K562 (cell line): Measurements from ENCODE around the gene DYNLL1. TPM values are rescaled to one million over a fixed set of nuclear protein-coding genes. Genes with fewer than 3 reads are reported as not detected.
A peak's percentile ranks its signal among the peaks of the same experiment; 100 is the strongest.

Experiments
- ARNT ChIP-seq, 2 experiments: fragments of 450-650 bp; IDR thresholded peaks; 2 replicates each; pipeline ENCODE4 v1.6.1; 2016; ENCODE audit warnings: mild to moderate bottlenecking in 1 of 2
- BCLAF1 ChIP-seq, 2 experiments: fragments of 450-650 bp in 1 of 2; IDR thresholded peaks; 2 replicates each; pipeline ENCODE4 v1.6.1; 2011 to 2017; ENCODE audit warnings: low read depth in 2 of 2, antibody characterized with exemption in 1 of 2, borderline replicate concordance in 1 of 2, low read length in 1 of 2, mild to moderate bottlenecking in 1 of 2, mixed read lengths in 1 of 2; ENCODE audit not compliant: control insufficient read depth in 1 of 2
- BRF2 ChIP-seq: IDR thresholded peaks from 3 replicates; pipeline ENCODE4 v1.6.1; 2011; ENCODE audit warnings: borderline replicate concordance, mild to moderate bottlenecking; ENCODE audit not compliant: insufficient read length, insufficient read depth
- CEBPG ChIP-seq, 3 experiments: fragments of 200-800 bp in 1 of 3; sonication (Bioruptor generic) in 1 of 3; sonication (generic) in 1 of 3; formaldehyde crosslinking in 1 of 3; IDR thresholded peaks in 2 of 3; conservative IDR thresholded peaks in 1 of 3; 2 replicates each; pipeline versions ENCODE4 v1.6.1 to v1.8.0; 2016 to 2022; ENCODE audit warnings: missing compliant biosample characterization in 2 of 3, missing genetic modification characterization in 2 of 3, mild to moderate bottlenecking in 1 of 3, missing genetic modification reagents in 1 of 3
- ESRRB ChIP-seq: fragments of 250-450 bp; sonication (Bioruptor Pico); IDR thresholded peaks from 2 replicates; pipeline ENCODE4 v1.5.0; 2020; ENCODE audit warnings: mild to moderate bottlenecking, moderate library complexity, borderline replicate concordance
- ETS2 ChIP-seq: IDR thresholded peaks from 2 replicates; pipeline ENCODE4 v1.6.1; 2016; ENCODE audit warnings: borderline replicate concordance, missing genetic modification characterization, mild to moderate bottlenecking, moderate library complexity, missing compliant biosample characterization; ENCODE audit not compliant: poor library complexity, severe bottlenecking
- EZH2 ChIP-seq: IDR thresholded peaks from 2 replicates; pipeline ENCODE4 v1.6.1; 2012; ENCODE audit warnings: low read depth, mild to moderate bottlenecking, inconsistent platforms, low read length, borderline replicate concordance
- FOXA3 ChIP-seq, 2 experiments: fragments of 450-650 bp in 1 of 2; sonication (generic) in 1 of 2; formaldehyde crosslinking; IDR thresholded peaks in 1 of 2; conservative IDR thresholded peaks in 1 of 2; 2 replicates each; pipeline versions ENCODE4 v1.4.0 to v1.8.0; 2020 to 2022; ENCODE audit warnings: mild to moderate bottlenecking in 2 of 2, missing genetic modification reagents in 1 of 2
- KHSRP ChIP-seq: fragments of 450-650 bp; IDR thresholded peaks from 2 replicates; pipeline ENCODE4 v1.6.1; 2017
- MEF2D ChIP-seq: conservative IDR thresholded peaks from 2 replicates; pipeline ENCODE4 v1.6.1; 2016; ENCODE audit warnings: low read depth, missing genetic modification characterization, missing compliant biosample characterization
- RBM22 ChIP-seq: fragments of 200-400 bp; formaldehyde crosslinking; IDR thresholded peaks from 2 replicates; pipeline ENCODE4 v1.6.1; 2018; ENCODE audit warnings: low read length, low read depth; ENCODE audit not compliant: poor library complexity, severe bottlenecking
- RFX1 ChIP-seq: fragments of 450-650 bp; IDR thresholded peaks from 2 replicates; pipeline ENCODE4 v1.6.1; 2016; ENCODE audit warnings: mild to moderate bottlenecking, moderate library complexity
- RFX7 ChIP-seq: fragments of 250-450 bp; sonication (Bioruptor Pico); IDR thresholded peaks from 2 replicates; pipeline ENCODE4 v1.5.1; 2021; ENCODE audit warnings: mild to moderate bottlenecking
- SIN3A ChIP-seq, 2 experiments: fragments of 150-350 bp in 1 of 2; IDR thresholded peaks; 2 replicates each; pipeline ENCODE4 v1.6.1; 2011 to 2016; ENCODE audit warnings: borderline replicate concordance in 2 of 2, low read depth in 2 of 2, low read length in 2 of 2, mild to moderate bottlenecking in 2 of 2, moderate library complexity in 2 of 2; ENCODE audit not compliant: control insufficient read depth in 1 of 2
- TFAP4 ChIP-seq: sonication (generic); formaldehyde crosslinking; IDR thresholded peaks from 2 replicates; pipeline ENCODE4 v1.8.0; 2022; ENCODE audit warnings: missing genetic modification reagents, mild to moderate bottlenecking, moderate library complexity, borderline replicate concordance
- TRIM24 ChIP-seq, 2 experiments: fragments of 450-650 bp; IDR thresholded peaks; 2 replicates each; pipeline ENCODE4 v1.6.1; 2016
- ZBTB2 ChIP-seq: fragments of 450-650 bp; IDR thresholded peaks from 2 replicates; pipeline ENCODE4 v1.6.1; 2016; ENCODE audit warnings: antibody characterized with exemption
- ZNF561 ChIP-seq: fragments of 450-650 bp; formaldehyde crosslinking; conservative IDR thresholded peaks from 2 replicates; pipeline ENCODE4 v1.4.0; 2020; ENCODE audit warnings: mild to moderate bottlenecking, moderate library complexity
- ZNF830 ChIP-seq: fragments of 250-450 bp; sonication (Bioruptor Pico); IDR thresholded peaks from 2 replicates; pipeline ENCODE4 v1.5.0; 2021; ENCODE audit warnings: mild to moderate bottlenecking
- polyA plus RNA-seq, 8 experiments: library from polyadenylated mRNA; depleted of rRNA in 4 of 8; stranded (reverse) in 5 of 8; unstranded in 3 of 8; fragments of >200 nt; fragmentation: Nextera tagmentation in 2 of 8; fragmentation: Illumina TruSeq in 1 of 8; extraction: Ambion mirVana in 2 of 8; extraction: Trizol in 1 of 8; gene quantifications; 2 replicates each; pipeline versions ENCODE4 v1.2.1 to v1.2.3, GENCODE V29; 2011 to 2014; ENCODE audit warnings: inconsistent platforms in 1 of 8, missing spikeins in 1 of 8
- total RNA-seq, 7 experiments: library from RNA; depleted of rRNA in 6 of 7; stranded (reverse); fragments of >200 nt in 6 of 7; fragmentation: Illumina TruSeq in 2 of 7; extraction: Trizol in 2 of 7; gene quantifications; 2 replicates each; pipeline versions ENCODE4 v1.2.1 to v1.2.3, GENCODE V29; 2011 to 2021; ENCODE audit warnings: low replicate concordance in 1 of 7

Gene DYNLL1
- total and polyA plus RNA-seq, 9 of the 15 experiments (the other 6 are each of a cell fraction or from before 2014, with no cell fraction given) = 303 to 1,112 (median 468) TPM

- no peak for TF ChIP-seq BRF2
- TF ChIP-seq ZBTB2 = peak; percentile 59; the same call in 1 of the 2 replicates
- TF ChIP-seq RFX7 (CRISPR knock-in tag) = no peak
- TF ChIP-seq RBM22 = no peak
- peak; percentile 91 for TF ChIP-seq MEF2D (tag)
- TF ChIP-seq BCLAF1 (IDR thresholded peaks at IDR 0.05; ENCODE audit: borderline replicate concordance in 1 of 2, control insufficient read depth in 1 of 2, low read depth in 2 of 2, low read length in 1 of 2) = no peak
- TF ChIP-seq ZNF830 = no peak
- peak; percentile 27; the same call in 1 of the 2 replicates for TF ChIP-seq TFAP4 (CRISPR knock-in tag)
- peak; percentile 78 to 98; a peak in 3 of 4 replicates for TF ChIP-seq ARNT (IDR thresholded peaks at IDR 0.05)
- no peak for TF ChIP-seq SIN3A (IDR thresholded peaks at IDR 0.05; ENCODE audit: borderline replicate concordance in 2 of 2, control insufficient read depth in 1 of 2, low read depth in 2 of 2, low read length in 2 of 2)
- TF ChIP-seq ESRRB = no peak
- no peak for TF ChIP-seq RFX1
- TF ChIP-seq ZNF561 = no peak
- TF ChIP-seq EZH2 = no peak; the same call in 1 of the 2 replicates
- peak in 1 of 2 experiments; percentile 77; a peak in 2 of 4 replicates for TF ChIP-seq FOXA3 (CRISPR knock-in tag; conservative IDR thresholded peaks at IDR 0.05 in 1 of 2, IDR thresholded peaks at IDR 0.05 in 1 of 2)
- peak; percentile 81 to 93 for TF ChIP-seq TRIM24 (IDR thresholded peaks at IDR 0.05)
- TF ChIP-seq ETS2 = no peak
- TF ChIP-seq KHSRP = peak; percentile 89
- 0 out of 2 replicates have a peak, but pooled peaks have one; percentile 18 for TF ChIP-seq CEBPG (CRISPR knock-in tag; IDR thresholded peaks at IDR 0.05)
- TF ChIP-seq CEBPG (tag; conservative IDR thresholded peaks at IDR 0.05 in 1 of 2, IDR thresholded peaks at IDR 0.05 in 1 of 2) = peak; percentile 86 to 89
Measured at GRCh38 chr12:120540445-120540844, 44.5 kb downstream of the DYNLL1 start (continued).
